AG04450 (cell line): ENCODE data around the gene IFI44L. TPM values are rescaled to one million over a fixed set of nuclear protein-coding genes. Genes with fewer than 3 reads are reported as not detected.
A peak's percentile ranks its signal among the peaks of the same experiment; 100 is the strongest.

Experiments
- CTCF ChIA-PET: fragments of 300-600, 350-600 bp; formaldehyde crosslinking; extraction: SDS; loops from one replicate; lab custom pipeline; 2022; ENCODE audit warnings: antibody characterized with exemption, inconsistent platforms; lab: Charles Lee
- POLR2A ChIA-PET: fragments of 350-600 bp; formaldehyde crosslinking; extraction: SDS; loops from one replicate; lab custom pipeline; 2021; ENCODE audit warnings: antibody characterized with exemption, inconsistent platforms; lab: Yijun Ruan, JAX
- DNase-seq: peaks from one replicate; pipeline ENCODE4 v3.0.0-alpha.2; 2011; ENCODE audit warnings: low read depth, low spot score
- H3K27ac ChIP-seq: one replicate; pipeline ENCODE4 v1.5.1; 2012; ENCODE audit warnings: low read depth, low read length, control low read depth
- H3K27me3 ChIP-seq: one replicate; pipeline ENCODE4 v1.6.0; 2012; ENCODE audit warnings: low read length; ENCODE audit not compliant: control insufficient read depth, insufficient read depth
- H3K4me3 ChIP-seq: 2 replicates; pipeline ENCODE4 v1.5.1; 2011; ENCODE audit warnings: mild to moderate bottlenecking, low read depth, low read length, control low read depth
- H3K9me3 ChIP-seq: 2 replicates; pipeline ENCODE4 v1.5.1; 2012; ENCODE audit warnings: low read length; ENCODE audit not compliant: control insufficient read depth, insufficient read depth
- polyA plus RNA-seq: library from polyadenylated mRNA; depleted of rRNA; stranded (reverse); fragments of >200 nt; gene quantifications from 2 replicates; pipeline ENCODE4 v1.2.3, GENCODE V29; 2011
- TF ChIP-seq, protein P1 (sequence below): IDR thresholded peaks from 2 replicates; pipeline ENCODE4 v1.5.1; 2011; ENCODE audit warnings: low read depth, low read length, control low read depth, inconsistent platforms

IFI44L gene
- polyA plus RNA-seq, 1 experiment: 1.1 TPM

DNA sequence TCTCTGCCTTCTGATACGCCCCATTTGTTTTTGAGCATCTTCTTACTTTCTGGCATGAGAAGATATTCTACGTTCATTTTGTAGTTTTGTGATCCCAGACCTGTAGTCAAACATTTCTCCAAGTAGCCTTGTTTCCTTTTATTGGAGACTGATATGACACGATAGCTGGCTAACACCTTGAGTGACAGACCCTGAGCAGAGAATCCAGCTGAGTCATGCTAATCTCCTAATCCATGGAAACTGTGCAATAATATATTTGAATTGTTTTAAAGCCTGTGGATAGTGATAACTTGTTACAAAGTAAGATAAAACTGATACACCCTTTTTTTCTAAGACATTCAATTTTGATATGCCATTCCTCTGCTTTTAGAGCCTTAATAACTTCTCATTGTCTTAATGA is 1.2 kb upstream of the IFI44L start:
- CTCF ChIA-PET: interaction anchor here (0.6 to 1.9 kb wide), 3 partner anchors 11 to 474 kb away, joined by 3 to 6 read pairs (median 4); no protein-coding TSS in a partner anchor
- Histone ChIP-seq H3K9me3 (no peaks in the 10 kb centered on the region), H3K27ac (no peak overlapping the region), H3K4me3 (no peak overlapping the region), H3K27me3 (no peaks in the 10 kb centered on the region)
- TF ChIP-seq, protein P1, sequence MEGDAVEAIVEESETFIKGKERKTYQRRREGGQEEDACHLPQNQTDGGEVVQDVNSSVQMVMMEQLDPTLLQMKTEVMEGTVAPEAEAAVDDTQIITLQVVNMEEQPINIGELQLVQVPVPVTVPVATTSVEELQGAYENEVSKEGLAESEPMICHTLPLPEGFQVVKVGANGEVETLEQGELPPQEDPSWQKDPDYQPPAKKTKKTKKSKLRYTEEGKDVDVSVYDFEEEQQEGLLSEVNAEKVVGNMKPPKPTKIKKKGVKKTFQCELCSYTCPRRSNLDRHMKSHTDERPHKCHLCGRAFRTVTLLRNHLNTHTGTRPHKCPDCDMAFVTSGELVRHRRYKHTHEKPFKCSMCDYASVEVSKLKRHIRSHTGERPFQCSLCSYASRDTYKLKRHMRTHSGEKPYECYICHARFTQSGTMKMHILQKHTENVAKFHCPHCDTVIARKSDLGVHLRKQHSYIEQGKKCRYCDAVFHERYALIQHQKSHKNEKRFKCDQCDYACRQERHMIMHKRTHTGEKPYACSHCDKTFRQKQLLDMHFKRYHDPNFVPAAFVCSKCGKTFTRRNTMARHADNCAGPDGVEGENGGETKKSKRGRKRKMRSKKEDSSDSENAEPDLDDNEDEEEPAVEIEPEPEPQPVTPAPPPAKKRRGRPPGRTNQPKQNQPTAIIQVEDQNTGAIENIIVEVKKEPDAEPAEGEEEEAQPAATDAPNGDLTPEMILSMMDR: no peak
- POLR2A ChIA-PET: no interaction called here
- no peak for DNase-seq

DNA sequence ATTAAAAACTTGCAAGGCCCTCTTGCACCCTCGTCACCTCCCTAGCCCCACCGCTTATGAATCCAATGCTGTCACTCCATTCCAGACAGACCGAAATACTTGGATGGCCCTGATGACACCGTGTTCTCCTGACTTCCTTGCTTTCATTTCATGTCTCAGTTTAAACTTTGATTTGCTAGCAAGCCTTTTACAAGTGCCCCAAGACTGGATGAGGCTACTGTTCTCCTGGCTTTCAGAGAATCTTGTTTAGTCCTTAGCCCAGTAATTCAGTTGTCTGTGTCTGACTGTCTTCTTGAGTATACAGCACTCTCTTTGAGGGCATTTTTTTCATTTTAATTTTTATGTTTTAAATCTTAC is 824 bp upstream of the IFI44L start:
- POLR2A ChIA-PET: no interaction called here

DNA sequence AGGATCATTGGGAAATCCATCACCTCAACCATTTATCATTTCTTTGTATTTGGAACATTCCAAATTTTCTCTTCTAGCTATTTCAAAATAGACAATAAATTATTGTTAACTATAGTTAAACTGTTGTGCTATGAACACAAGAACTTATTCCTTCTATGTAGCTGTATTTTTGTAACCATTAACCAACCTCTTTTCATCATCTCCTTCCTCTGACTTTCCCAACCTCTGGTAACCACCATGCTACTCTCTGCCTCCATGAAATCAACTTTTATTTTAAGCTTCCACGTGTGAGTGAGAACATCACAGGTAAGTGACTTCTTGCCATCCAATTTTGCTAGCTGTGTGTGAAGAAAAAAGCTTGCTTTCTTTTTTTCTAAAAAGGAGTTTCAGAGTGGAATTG is 418 bp downstream of the IFI44L start:
- Histone ChIP-seq H3K4me3 (peak overlapping the region; percentile 31), H3K9me3 (no peaks in the 10 kb centered on the region), H3K27ac (no peak overlapping the region), H3K27me3 (no peaks in the 10 kb centered on the region)
- POLR2A ChIA-PET: no interaction called here
- CTCF ChIA-PET: interaction anchor here (0.8 to 2.9 kb wide), 5 partner anchors 14 to 489 kb away, joined by 5 to 21 read pairs (median 9); no protein-coding TSS in a partner anchor
- no peak for DNase-seq
- TF ChIP-seq, protein P1: no peak

More for the DNA sequence above, 824 bp upstream of the IFI44L start:
- no peak for DNase-seq
- H3K4me3 ChIP-seq: peak overlapping the region; percentile 50; the same call in 1 of the 2 replicates
- TF ChIP-seq, protein P1: no peak
- no peaks in the 10 kb centered on the region for H3K27me3 ChIP-seq
- CTCF ChIA-PET: interaction anchor here (0.5 to 2.0 kb wide), 8 partner anchors 12 to 505 kb away, joined by 3 to 21 read pairs (median 4); no protein-coding TSS in a partner anchor
- H3K27ac ChIP-seq: peak overlapping the region; percentile 11
- H3K9me3 ChIP-seq: no peaks in the 10 kb centered on the region

DNA sequence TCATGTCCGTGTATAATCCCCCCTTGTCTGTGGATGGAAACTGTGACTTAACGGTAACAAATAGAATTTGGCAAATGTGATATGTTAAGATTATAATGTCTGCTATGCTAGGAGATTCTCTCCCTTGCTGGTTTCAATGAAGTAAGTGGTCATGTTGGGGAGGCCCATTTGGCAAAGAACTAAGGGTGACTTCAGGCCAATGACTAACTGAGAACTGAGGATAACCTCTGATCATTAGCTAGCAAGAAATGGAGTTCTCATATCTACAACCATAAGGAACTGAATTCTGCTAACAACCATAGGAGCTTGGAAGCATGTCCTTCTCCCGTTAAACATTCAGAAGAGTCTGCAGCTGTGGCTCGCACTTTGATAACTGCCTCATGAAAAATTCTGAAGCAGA is 2.3 kb downstream of the IFI44L start:
- Histone ChIP-seq H3K27ac (no peak overlapping the region), H3K4me3 (no peak overlapping the region), H3K27me3 (no peaks in the 10 kb centered on the region), H3K9me3 (no peaks in the 10 kb centered on the region)
- POLR2A ChIA-PET: interaction anchor here (0.7 kb wide), 1 partner anchor 618 kb away, joined by 4 read pairs; no protein-coding TSS in a partner anchor
- TF ChIP-seq, protein P1: no peak
- CTCF ChIA-PET: interaction anchor here (0.5 to 2.9 kb wide), 4 partner anchors 16 to 476 kb away, joined by 3 to 10 read pairs (median 7); no protein-coding TSS in a partner anchor
- DNase-seq: no peak

DNA sequence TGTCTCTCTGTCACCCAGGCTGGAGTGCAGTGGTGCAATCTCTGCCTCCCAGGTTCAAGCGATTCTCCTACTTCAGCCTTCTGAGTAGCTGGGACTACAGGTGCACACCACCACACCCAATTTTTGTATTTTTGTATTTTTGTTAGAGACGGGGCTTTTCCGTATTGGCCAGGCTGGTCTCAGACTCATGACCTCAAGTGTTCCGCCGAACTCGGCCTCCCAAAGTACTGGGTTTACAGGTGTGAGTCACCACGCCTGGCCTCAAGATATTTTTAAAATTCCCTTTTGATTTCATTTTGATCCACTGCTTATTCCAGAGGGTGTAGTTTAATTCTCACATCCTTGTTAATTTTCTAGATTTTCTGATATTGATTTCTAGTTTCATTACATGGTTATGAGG is 3.8 kb downstream of the IFI44L start:
- ChIA-PET CTCF (interaction anchor here (0.9 kb wide), 1 partner anchor 17 kb away, joined by 3 read pairs; no protein-coding TSS in a partner anchor), POLR2A (no interaction called here)
- H3K9me3 ChIP-seq: no peaks in the 10 kb centered on the region
- H3K27ac ChIP-seq: no peak overlapping the region
- no peak overlapping the region for H3K4me3 ChIP-seq
- DNase-seq: no peak
- TF ChIP-seq, protein P1: no peak
- H3K27me3 ChIP-seq: no peaks in the 10 kb centered on the region
